ENCODE results near the gene BAZ1B.
"Not testable (repeated sequence)": the region's sequence is repeated elsewhere in the genome, so short reads cannot be mapped to it uniquely, and the experiment has no call there.

The BAZ1B gene

GRCh38 chr7:73430540-73430939 lies 91.6 kb downstream of the BAZ1B start:
- not testable (repeated sequence) for H3K4me3 ChIP-seq (ENCODE audit: control insufficient read depth in 1 of 7, extremely low read depth in 1 of 7, insufficient read depth in 4 of 7, low read depth in 2 of 7, low read length in 6 of 7); H3K27ac ChIP-seq (ENCODE audit: insufficient read depth in 1 of 2, low read depth in 1 of 2, low read length in 2 of 2, poor library complexity in 1 of 2, severe bottlenecking in 2 of 2); H3K36me3 ChIP-seq (ENCODE audit: control insufficient read depth in 4 of 4, insufficient read depth in 4 of 4, low read length in 3 of 4); H3K4me1 ChIP-seq (ENCODE audit: control extremely low read depth in 1 of 4, control insufficient read depth in 4 of 4, insufficient read depth in 4 of 4, low read length in 3 of 4); H3K9me3 ChIP-seq (ENCODE audit: control extremely low read depth in 1 of 5, control insufficient read depth in 4 of 5, insufficient read depth in 2 of 5, low read depth in 1 of 5, low read length in 4 of 5); DNase-seq
- CTCF ChIA-PET, result interaction anchor here (0.9 kb wide), 1 partner anchor 8 kb away, joined by 3 read pairs; no protein-coding TSS in a partner anchor
- H3K27me3 ChIP-seq (replicated peaks in 2 of 5; ENCODE audit: control insufficient read depth in 4 of 5, insufficient read depth in 5 of 5, low read length in 4 of 5), result peaks cover 0 to 16% (median 0%) of the 10 kb centered on the region in 5 experiments
- WGBS (ENCODE audit: insufficient coverage), result 83% methylated on average over 1 of the region's 4 CpGs
- POLR2A ChIA-PET, result interaction anchor here (0.7 kb wide), 1 partner anchor 1586 kb away, joined by 3 read pairs; no protein-coding TSS in a partner anchor

DNA sequence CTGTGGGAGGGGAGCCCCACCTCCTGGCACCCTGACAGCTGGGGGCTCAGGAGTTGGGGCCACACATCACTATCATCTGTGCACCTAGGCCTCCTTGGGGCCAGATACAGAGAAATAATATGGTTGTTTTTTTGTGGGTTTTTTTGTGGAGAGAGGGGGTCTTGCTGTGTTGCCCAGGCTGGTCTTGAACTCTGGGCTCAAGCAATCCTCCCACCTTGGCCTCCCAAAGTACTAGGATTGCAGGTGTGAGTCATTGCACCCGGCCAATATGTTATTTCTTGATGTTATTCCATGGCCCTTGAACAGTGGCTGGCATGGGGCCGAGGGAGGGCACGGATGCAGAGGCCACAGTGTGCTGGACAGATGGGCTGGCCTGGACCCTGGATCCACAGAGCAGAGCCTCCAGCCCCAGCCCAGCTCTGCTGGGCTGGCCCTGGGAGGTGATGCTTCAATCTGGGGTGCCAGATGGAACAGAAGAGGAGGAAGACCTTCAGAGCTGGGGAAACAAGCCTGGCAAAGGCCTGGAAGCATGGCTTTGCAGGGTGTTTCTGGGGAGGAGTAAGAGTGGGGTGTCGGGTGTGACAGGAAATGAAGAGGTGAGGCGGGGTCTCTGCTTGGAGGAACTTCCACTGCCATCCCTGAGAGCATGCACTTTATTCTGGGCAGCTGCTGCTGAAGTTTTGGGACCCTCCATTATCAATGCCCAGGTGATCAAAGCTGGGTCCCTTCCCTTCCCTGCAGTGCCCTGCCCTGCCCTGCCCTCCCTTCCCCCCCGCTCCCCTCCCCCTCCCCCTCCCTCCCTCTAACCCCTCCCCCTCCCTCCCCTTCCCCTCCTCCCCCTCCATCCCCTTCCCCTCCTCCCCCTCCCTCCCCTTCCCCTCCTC lies 92.2 kb downstream of the BAZ1B start:
- H3K4me3 ChIP-seq (ENCODE audit: control insufficient read depth in 1 of 7, extremely low read depth in 1 of 7, insufficient read depth in 4 of 7, low read depth in 2 of 7, low read length in 6 of 7), result no peak overlapping the region
- ChIA-PET POLR2A (interaction anchor here (0.7 kb wide), 1 partner anchor 1585 kb away, joined by 3 read pairs; no protein-coding TSS in a partner anchor), CTCF (interaction anchor here (0.9 to 1.2 kb wide), 2 partner anchors 7 to 96 kb away, joined by 3 read pairs; no protein-coding TSS in a partner anchor)
- H3K27ac ChIP-seq (ENCODE audit: insufficient read depth in 1 of 2, low read depth in 1 of 2, low read length in 2 of 2, poor library complexity in 1 of 2, severe bottlenecking in 2 of 2), result no peak overlapping the region
- DNase-seq, result no peak
- peaks cover 0 to 12% (median 0%) of the 10 kb centered on the region in 5 experiments for H3K27me3 ChIP-seq (replicated peaks in 2 of 5; ENCODE audit: control insufficient read depth in 4 of 5, insufficient read depth in 5 of 5, low read length in 4 of 5)
- no peaks in the 10 kb centered on the region for H3K36me3 ChIP-seq (ENCODE audit: control insufficient read depth in 4 of 4, insufficient read depth in 4 of 4, low read length in 3 of 4)
- peaks cover 0 to 7% (median 3%) of the 10 kb centered on the region in 5 experiments for H3K9me3 ChIP-seq (ENCODE audit: control extremely low read depth in 1 of 5, control insufficient read depth in 4 of 5, insufficient read depth in 2 of 5, low read depth in 1 of 5, low read length in 4 of 5)
- peaks cover 0 to 6% (median 4%) of the 10 kb centered on the region in 4 experiments for H3K4me1 ChIP-seq (ENCODE audit: control extremely low read depth in 1 of 4, control insufficient read depth in 4 of 4, insufficient read depth in 4 of 4, low read length in 3 of 4)
- 79% methylated on average over 4 of the region's 6 CpGs for WGBS (ENCODE audit: insufficient coverage)

- 93% methylated on average over 11 of the region's 18 CpGs for WGBS (ENCODE audit: insufficient coverage)
- no peak for DNase-seq
- H3K27ac ChIP-seq (ENCODE audit: insufficient read depth in 1 of 2, low read depth in 1 of 2, low read length in 2 of 2, poor library complexity in 1 of 2, severe bottlenecking in 2 of 2), result no peak overlapping the region
- H3K4me1 ChIP-seq (ENCODE audit: control extremely low read depth in 1 of 4, control insufficient read depth in 4 of 4, insufficient read depth in 4 of 4, low read length in 3 of 4), result peaks cover 0 to 9% (median 5%) of the 10 kb centered on the region in 4 experiments
- no peaks in the 10 kb centered on the region for H3K36me3 ChIP-seq (ENCODE audit: control insufficient read depth in 4 of 4, insufficient read depth in 4 of 4, low read length in 3 of 4)
- POLR2A ChIA-PET, result no interaction called here
- H3K27me3 ChIP-seq (replicated peaks in 2 of 5; ENCODE audit: control insufficient read depth in 4 of 5, insufficient read depth in 5 of 5, low read length in 4 of 5), result peaks cover 0 to 11% (median 0%) of the 10 kb centered on the region in 5 experiments
- CTCF ChIA-PET, result interaction anchor here (1.2 kb wide), 1 partner anchor 95 kb away, joined by 3 read pairs; no protein-coding TSS in a partner anchor
- peaks cover 0 to 2% (median 0%) of the 10 kb centered on the region in 5 experiments for H3K9me3 ChIP-seq (ENCODE audit: control extremely low read depth in 1 of 5, control insufficient read depth in 4 of 5, insufficient read depth in 2 of 5, low read depth in 1 of 5, low read length in 4 of 5)
- H3K4me3 ChIP-seq (ENCODE audit: control insufficient read depth in 1 of 7, extremely low read depth in 1 of 7, insufficient read depth in 4 of 7, low read depth in 2 of 7, low read length in 6 of 7), result no peak overlapping the region
Observed at GRCh38 chr7:73429215-73429614, 92.9 kb downstream of the BAZ1B start.

GRCh38 chr7:73427902-73428787 lies 93.9 kb downstream of the BAZ1B start:
- Histone ChIP-seq H3K9me3 (ENCODE audit: control extremely low read depth in 1 of 5, control insufficient read depth in 4 of 5, insufficient read depth in 2 of 5, low read depth in 1 of 5, low read length in 4 of 5) (no peaks in the 10 kb centered on the region), H3K36me3 (ENCODE audit: control insufficient read depth in 4 of 4, insufficient read depth in 4 of 4, low read length in 3 of 4) (no peaks in the 10 kb centered on the region), H3K27ac (ENCODE audit: insufficient read depth in 1 of 2, low read depth in 1 of 2, low read length in 2 of 2, poor library complexity in 1 of 2, severe bottlenecking in 2 of 2) (no peak overlapping the region), H3K4me1 (ENCODE audit: control extremely low read depth in 1 of 4, control insufficient read depth in 4 of 4, insufficient read depth in 4 of 4, low read length in 3 of 4) (peaks cover 0 to 8% (median 4%) of the 10 kb centered on the region in 4 experiments), H3K4me3 (ENCODE audit: control insufficient read depth in 1 of 7, extremely low read depth in 1 of 7, insufficient read depth in 4 of 7, low read depth in 2 of 7, low read length in 6 of 7) (no peak overlapping the region), H3K27me3 (replicated peaks in 2 of 5; ENCODE audit: control insufficient read depth in 4 of 5, insufficient read depth in 5 of 5, low read length in 4 of 5) (peaks cover 0 to 7% (median 0%) of the 10 kb centered on the region in 5 experiments)
- WGBS (ENCODE audit: insufficient coverage), result 92% methylated on average over 8 of the region's 8 CpGs
- ChIA-PET POLR2A (no interaction called here), CTCF (no interaction called here)
- DNase-seq, result no peak

DNA sequence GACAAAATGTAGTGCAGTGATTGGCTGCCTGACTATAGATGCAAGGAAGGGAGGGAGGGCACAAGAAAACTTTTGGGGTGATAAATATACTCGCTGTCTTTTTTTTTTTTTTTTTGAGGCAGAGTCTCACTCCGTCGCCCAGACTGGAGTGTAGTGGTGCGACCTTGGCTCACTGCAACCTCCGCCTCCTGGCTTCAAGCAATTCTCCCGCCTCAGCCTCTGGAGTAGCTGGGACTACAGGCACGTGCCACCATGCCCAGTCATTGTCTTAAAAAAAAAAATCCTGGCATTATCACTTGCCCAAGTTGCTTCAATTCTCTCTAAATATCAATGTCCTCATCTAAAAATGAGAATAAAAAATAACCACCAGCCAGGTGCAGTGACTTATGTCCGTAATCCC lies 96.1 kb downstream of the BAZ1B start:
- peaks cover 0 to 8% (median 4%) of the 10 kb centered on the region in 4 experiments for H3K4me1 ChIP-seq (ENCODE audit: control extremely low read depth in 1 of 4, control insufficient read depth in 4 of 4, insufficient read depth in 4 of 4, low read length in 3 of 4)
- H3K36me3 ChIP-seq (ENCODE audit: control insufficient read depth in 4 of 4, insufficient read depth in 4 of 4, low read length in 3 of 4), result no peaks in the 10 kb centered on the region
- H3K27ac ChIP-seq (ENCODE audit: insufficient read depth in 1 of 2, low read depth in 1 of 2, low read length in 2 of 2, poor library complexity in 1 of 2, severe bottlenecking in 2 of 2), result no peak overlapping the region
- no peak overlapping the region for H3K4me3 ChIP-seq (ENCODE audit: control insufficient read depth in 1 of 7, extremely low read depth in 1 of 7, insufficient read depth in 4 of 7, low read depth in 2 of 7, low read length in 6 of 7)
- peaks cover 0 to 7% (median 0%) of the 10 kb centered on the region in 5 experiments for H3K27me3 ChIP-seq (replicated peaks in 2 of 5; ENCODE audit: control insufficient read depth in 4 of 5, insufficient read depth in 5 of 5, low read length in 4 of 5)
- DNase-seq, result no peak
- H3K9me3 ChIP-seq (ENCODE audit: control extremely low read depth in 1 of 5, control insufficient read depth in 4 of 5, insufficient read depth in 2 of 5, low read depth in 1 of 5, low read length in 4 of 5), result no peaks in the 10 kb centered on the region
- WGBS (ENCODE audit: insufficient coverage), result 97% methylated on average over 6 of the region's 8 CpGs
- POLR2A ChIA-PET, result interaction anchor here (0.7 kb wide), 1 partner anchor 19 kb away, joined by 4 read pairs; no protein-coding TSS in a partner anchor
- CTCF ChIA-PET, result no interaction called here

DNA sequence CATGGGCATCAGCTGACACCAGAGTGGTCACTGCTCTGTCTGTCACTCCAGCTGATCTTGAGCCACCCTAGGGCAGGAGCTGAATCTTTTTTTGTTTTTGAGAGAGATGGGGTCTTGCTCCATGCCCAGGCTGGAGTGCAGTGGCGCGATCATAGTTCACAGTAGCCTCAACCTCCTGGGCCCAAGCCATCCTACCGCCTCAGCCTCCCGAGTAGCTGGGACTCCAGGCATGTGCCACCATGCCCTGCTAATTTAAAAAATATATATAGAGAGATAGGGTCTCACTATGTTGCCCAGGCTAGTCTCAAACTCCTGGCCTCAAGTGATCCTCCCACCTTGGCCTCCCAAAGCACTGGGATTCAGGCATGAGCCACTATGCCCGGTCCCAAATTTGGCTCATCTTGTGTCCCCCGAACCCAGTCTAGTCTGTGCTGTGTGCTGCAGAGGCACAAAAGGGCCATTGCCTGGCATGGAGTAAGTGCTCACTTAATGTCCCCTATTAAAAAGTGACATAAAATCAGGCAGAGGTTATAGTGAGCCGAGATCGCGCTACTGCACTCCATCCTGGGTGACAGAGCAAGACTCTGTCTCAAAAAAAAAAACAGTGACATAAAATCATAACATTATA lies 96.6 kb downstream of the BAZ1B start:
- no peaks in the 10 kb centered on the region for H3K9me3 ChIP-seq (ENCODE audit: control extremely low read depth in 1 of 5, control insufficient read depth in 4 of 5, insufficient read depth in 2 of 5, low read depth in 1 of 5, low read length in 4 of 5)
- WGBS (ENCODE audit: insufficient coverage), result 97% methylated on average over 5 of the region's 9 CpGs
- H3K27me3 ChIP-seq (replicated peaks in 2 of 5; ENCODE audit: control insufficient read depth in 4 of 5, insufficient read depth in 5 of 5, low read length in 4 of 5), result peaks cover 0 to 7% (median 0%) of the 10 kb centered on the region in 5 experiments
- ChIA-PET POLR2A (no interaction called here), CTCF (interaction anchor here (1.0 kb wide), 1 partner anchor 28 kb away, joined by 3 read pairs; no protein-coding TSS in a partner anchor)
- H3K27ac ChIP-seq (ENCODE audit: insufficient read depth in 1 of 2, low read depth in 1 of 2, low read length in 2 of 2, poor library complexity in 1 of 2, severe bottlenecking in 2 of 2), result no peak overlapping the region
- no peaks in the 10 kb centered on the region for H3K36me3 ChIP-seq (ENCODE audit: control insufficient read depth in 4 of 4, insufficient read depth in 4 of 4, low read length in 3 of 4)
- H3K4me3 ChIP-seq (ENCODE audit: control insufficient read depth in 1 of 7, extremely low read depth in 1 of 7, insufficient read depth in 4 of 7, low read depth in 2 of 7, low read length in 6 of 7), result no peak overlapping the region
- H3K4me1 ChIP-seq (ENCODE audit: control extremely low read depth in 1 of 4, control insufficient read depth in 4 of 4, insufficient read depth in 4 of 4, low read length in 3 of 4), result peaks cover 0 to 8% (median 4%) of the 10 kb centered on the region in 4 experiments
- DNase-seq, result no peak

Measured in common myeloid progenitor, CD34-positive (primary cell).